Myocyte (in vitro differentiated cells): ENCODE data around the gene VTA1. TPM values are rescaled to one million over a fixed set of nuclear protein-coding genes. Genes with fewer than 3 reads are reported as not detected.

Source experiments
- DNase-seq: peaks from one replicate; pipeline ENCODE4 v3.0.0-alpha.2; 2012; ENCODE audit warnings: low read depth
- total RNA-seq: library from RNA; depleted of rRNA; stranded (reverse); fragments of >200 nt; gene quantifications from 2 replicates; pipeline ENCODE4 v1.2.3, GENCODE V29; 2014

Gene VTA1
- total RNA-seq, 1 donor from 2014 or later: 92.5 TPM

GRCh38 chr6:142266060-142266459 is 119.0 kb downstream of the VTA1 start:
- DNase-seq: no peak

- no peak for DNase-seq
Measured at GRCh38 chr6:142271476-142271875, 124.4 kb downstream of the VTA1 start.

Other genes with a start within 250 kb of the VTA1 start
- not detected in 2 replicates for gene GJE1, start 14.3 kb upstream of the VTA1 start, total RNA-seq
- gene NMBR, start 141 bp upstream of the VTA1 start, total RNA-seq: not detected in 2 replicates
- gene ADGRG6, start 154.7 kb downstream of the VTA1 start, total RNA-seq: 1.2 and 1.4 TPM in 2 replicates